GM19240 (cell line): Measurements from ENCODE around the gene RHBDF1.
"Not testable (repeated sequence)": the region's sequence is repeated elsewhere in the genome, so short reads cannot be mapped to it uniquely, and the experiment has no call there.

ENCODE experiments used
- DNase-seq: peaks from one replicate; pipeline ENCODE4 v3.0.0; 2011; ENCODE audit warnings: low spot score; ENCODE audit not compliant: insufficient read length

Gene RHBDF1

GRCh38 chr16:60929-61878 lies 11.2 kb downstream of the RHBDF1 start:
- DNase-seq, result no peak

- DNase-seq, result no peak
Observed at GRCh38 chr16:60166-60565, 12.3 kb downstream of the RHBDF1 start.

GRCh38 chr16:59440-60059 lies 12.9 kb downstream of the RHBDF1 start:
- no peak for DNase-seq

GRCh38 chr16:58491-59439 lies 13.7 kb downstream of the RHBDF1 start:
- no peak for DNase-seq

- no peak for DNase-seq
Observed at GRCh38 chr16:57711-58110, 14.7 kb downstream of the RHBDF1 start.

GRCh38 chr16:56231-56927 lies 16.1 kb downstream of the RHBDF1 start:
- no peak for DNase-seq

- DNase-seq, result no peak
Observed at GRCh38 chr16:55571-56136, 16.8 kb downstream of the RHBDF1 start.

GRCh38 chr16:54237-54581 lies 18.2 kb downstream of the RHBDF1 start:
- no peak for DNase-seq

- DNase-seq, result peak; percentile 100
Observed at GRCh38 chr16:53346-54236, 18.8 kb downstream of the RHBDF1 start, which contains the start of the genes POLR3K and SNRNP25. Gene POLR3K (minus strand): TSS chr16:53608. CDS start chr16:53586, 22 bp downstream. Gene SNRNP25 (plus strand): TSS chr16:53828. CDS start chr16:54017, 189 bp downstream.

- no peak for DNase-seq
Observed at GRCh38 chr16:50769-51591, 21.5 kb downstream of the RHBDF1 start.

GRCh38 chr16:47234-47633 lies 25.2 kb downstream of the RHBDF1 start:
- DNase-seq, result no peak

GRCh38 chr16:46510-46909 lies 25.9 kb downstream of the RHBDF1 start:
- DNase-seq, result not testable (repeated sequence)

- no peak for DNase-seq
Observed at GRCh38 chr16:45454-45853, 27.0 kb downstream of the RHBDF1 start.

GRCh38 chr16:44655-45054 lies 27.8 kb downstream of the RHBDF1 start:
- no peak for DNase-seq

- DNase-seq, result no peak
Observed at GRCh38 chr16:43294-43693, 29.1 kb downstream of the RHBDF1 start.

- DNase-seq, result no peak
Observed at GRCh38 chr16:42691-43090, 29.7 kb downstream of the RHBDF1 start.

- no peak for DNase-seq
Observed at GRCh38 chr16:42069-42457, 30.4 kb downstream of the RHBDF1 start.

GRCh38 chr16:41439-42068 lies 30.9 kb downstream of the RHBDF1 start:
- no peak for DNase-seq
